Measurements from ENCODE around the gene FILIP1. TPM values are rescaled to one million over a fixed set of nuclear protein-coding genes. Genes with fewer than 3 reads are reported as not detected.
"Not testable (repeated sequence)": the region's sequence is repeated elsewhere in the genome, so short reads cannot be mapped to it uniquely, and the experiment has no call there.

The FILIP1 gene
- total RNA-seq, 2 donors from 2014 or later, result 85.8 to 86.3 TPM

GRCh38 chr6:75430631-75431325 lies 62.8 kb downstream of the FILIP1 start:
- ATAC-seq, result peak; percentile 46 to 60
- intact Hi-C loops (cut with DNase I), result no loop called here
- no peak for DNase-seq

GRCh38 chr6:75429061-75429703 lies 64.4 kb downstream of the FILIP1 start:
- DNase-seq (no peak), ATAC-seq (peak; percentile 9 to 34)
- intact Hi-C loops (cut with DNase I), result no loop called here

GRCh38 chr6:75428204-75428603 lies 65.4 kb downstream of the FILIP1 start:
- no peak for ATAC-seq
- intact Hi-C loops (cut with DNase I), result no loop called here
- DNase-seq, result no peak

- no peak for ATAC-seq
- DNase-seq, result no peak
- intact Hi-C loops (cut with DNase I), result no loop called here
These were observed 66.3 kb downstream of the FILIP1 start for GRCh38 chr6:75427329-75427728.

- ATAC-seq, result peak in 1 of 2 donors; percentile 25
- intact Hi-C loops (cut with DNase I), result no loop called here
- no peak for DNase-seq
These were observed 68.7 kb downstream of the FILIP1 start for GRCh38 chr6:75424618-75425548.

- DNase-seq, result no peak
- no peak for ATAC-seq
- intact Hi-C loops (cut with DNase I), result no loop called here
These were observed 70.2 kb downstream of the FILIP1 start for GRCh38 chr6:75423386-75423785.

- intact Hi-C loops (cut with DNase I), result no loop called here
- no peak for ATAC-seq
These were observed 71.5 kb downstream of the FILIP1 start for GRCh38 chr6:75422024-75422639.

GRCh38 chr6:75421316-75422023 lies 72.1 kb downstream of the FILIP1 start:
- ATAC-seq (no peak), DNase-seq (no peak)
- intact Hi-C loops (cut with DNase I), result no loop called here

More at GRCh38 chr6:75422024-75422639, 71.5 kb downstream of the FILIP1 start:
- no peak for DNase-seq

GRCh38 chr6:75419980-75420379 lies 73.6 kb downstream of the FILIP1 start:
- intact Hi-C loops (cut with DNase I), result no loop called here
- no peak for DNase-seq
- ATAC-seq, result no peak

GRCh38 chr6:75419416-75419815 lies 74.2 kb downstream of the FILIP1 start:
- no peak for ATAC-seq
- no peak for DNase-seq
- intact Hi-C loops (cut with DNase I), result no loop called here

- DNase-seq (no peak), ATAC-seq (peak; percentile 32 to 44)
- intact Hi-C loops (cut with DNase I), result no loop called here
These were observed 75.4 kb downstream of the FILIP1 start for GRCh38 chr6:75418233-75418632.

GRCh38 chr6:75416443-75416842 lies 77.2 kb downstream of the FILIP1 start:
- intact Hi-C loops (cut with DNase I), result no loop called here
- ATAC-seq (peak in 1 of 2 donors; percentile 26), DNase-seq (no peak)

- no peak for DNase-seq
- ATAC-seq, result no peak
- intact Hi-C loops (cut with DNase I), result no loop called here
These were observed 77.8 kb downstream of the FILIP1 start for GRCh38 chr6:75415804-75416203.

GRCh38 chr6:75414445-75415021 lies 79.1 kb downstream of the FILIP1 start:
- intact Hi-C loops (cut with DNase I), result no loop called here
- no peak for ATAC-seq
- DNase-seq, result no peak

GRCh38 chr6:75412969-75413662 lies 80.5 kb downstream of the FILIP1 start:
- no peak for ATAC-seq

GRCh38 chr6:75410564-75410963 lies 83.0 kb downstream of the FILIP1 start:
- ATAC-seq; DNase-seq; intact Hi-C loops (cut with DNase I): not testable (repeated sequence)

More at GRCh38 chr6:75412969-75413662, 80.5 kb downstream of the FILIP1 start:
- intact Hi-C loops (cut with DNase I), result no loop called here
- DNase-seq, result no peak

GRCh38 chr6:75409928-75410327 lies 83.7 kb downstream of the FILIP1 start:
- intact Hi-C loops (cut with DNase I), result no loop called here
- DNase-seq (no peak), ATAC-seq (peak in 1 of 2 donors; percentile 27)

- intact Hi-C loops (cut with DNase I), result no loop called here
- ATAC-seq (peak in 1 of 2 donors; percentile 56), DNase-seq (no peak)
These were observed 84.3 kb downstream of the FILIP1 start for GRCh38 chr6:75409286-75409685.

All from left cardiac atrium (tissue), 4 donors.